ENCODE results near the gene SFMBT2. TPM values are rescaled to one million over a fixed set of nuclear protein-coding genes. Genes with fewer than 3 reads are reported as not detected.

Gene SFMBT2
- total and polyA plus RNA-seq, 4 donors: 15.3 to 23.8 (median 17.1) TPM

DNA sequence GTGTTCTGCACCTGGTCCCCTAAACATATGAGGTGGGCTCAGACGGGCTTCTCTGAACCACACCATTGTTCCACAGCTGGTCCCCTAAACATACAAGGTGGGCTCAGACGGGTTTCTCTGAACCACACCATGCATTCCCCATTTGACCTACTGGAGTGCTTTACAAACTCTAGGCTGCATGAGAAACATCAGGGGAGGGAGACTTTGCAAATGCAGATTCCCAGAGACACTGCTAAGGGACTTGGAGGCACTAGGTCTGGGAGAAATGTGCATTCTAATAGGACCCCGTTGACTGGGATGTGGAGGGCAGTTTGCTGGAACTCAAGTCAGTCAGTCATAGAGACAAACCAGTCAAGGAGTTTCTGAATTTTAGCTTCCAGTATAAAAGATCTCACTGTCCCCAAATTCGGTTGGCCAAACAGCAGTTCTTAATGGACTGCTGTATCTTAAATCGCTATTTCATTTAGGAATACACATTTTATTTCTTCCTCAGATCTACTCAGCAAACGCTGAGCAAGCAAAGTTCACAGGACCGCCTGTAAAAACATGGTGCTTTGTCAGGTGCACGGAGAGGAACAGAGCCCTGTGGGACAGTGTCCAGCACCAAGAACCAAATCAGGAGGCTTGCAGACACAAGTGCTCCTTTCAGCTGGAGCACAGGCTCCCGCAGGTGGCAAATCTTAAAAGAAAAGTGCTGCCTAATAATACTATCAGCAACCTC, 198.8 kb downstream of the SFMBT2 start:
- no peaks in the 10 kb centered on the region for H3K27me3 ChIP-seq (ENCODE audit: control insufficient read depth, insufficient read depth, low read length)

DNA sequence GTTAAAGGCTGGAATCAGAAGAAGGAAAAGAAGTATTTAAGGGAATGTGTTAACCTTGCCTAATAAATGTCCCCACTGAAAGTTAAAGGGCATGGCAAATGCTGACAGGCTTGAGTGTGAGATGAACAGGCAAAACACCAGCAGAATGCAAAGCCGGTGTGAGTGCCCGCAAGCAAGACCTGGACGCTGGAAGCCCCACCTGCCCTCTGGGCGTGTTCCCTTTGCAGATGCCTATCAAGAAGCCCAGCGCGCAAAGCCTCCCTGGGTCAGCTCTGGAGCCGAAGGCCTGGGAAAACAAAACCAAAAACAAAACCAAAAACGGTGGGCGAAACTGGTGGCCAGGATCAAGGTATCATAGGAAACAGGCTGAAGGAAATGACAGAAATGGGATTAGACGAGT, 200.3 kb downstream of the SFMBT2 start:
- 100% methylated on average over 6 of the region's 10 CpGs for WGBS (ENCODE audit: insufficient coverage)

More for the DNA sequence above, 198.8 kb downstream of the SFMBT2 start:
- H3K36me3 ChIP-seq (ENCODE audit: control insufficient read depth, insufficient read depth, low read length): peaks cover 26% of the 10 kb centered on the region
- 58% methylated on average over 7 of the region's 9 CpGs for WGBS (ENCODE audit: insufficient coverage)
- DNase-seq (ENCODE audit: low read depth in 4 of 6, low spot score in 6 of 6): no peak
- H3K4me1 ChIP-seq (ENCODE audit: control insufficient read depth, insufficient read depth, low read length): no peaks in the 10 kb centered on the region
- H3K9me3 ChIP-seq (ENCODE audit: control insufficient read depth, insufficient read depth, low read length): no peaks in the 10 kb centered on the region
- H3K4me3 ChIP-seq (ENCODE audit: low read depth, low read length): no peak overlapping the region
- H3K27ac ChIP-seq (ENCODE audit: low read depth, low read length): no peak overlapping the region

DNA sequence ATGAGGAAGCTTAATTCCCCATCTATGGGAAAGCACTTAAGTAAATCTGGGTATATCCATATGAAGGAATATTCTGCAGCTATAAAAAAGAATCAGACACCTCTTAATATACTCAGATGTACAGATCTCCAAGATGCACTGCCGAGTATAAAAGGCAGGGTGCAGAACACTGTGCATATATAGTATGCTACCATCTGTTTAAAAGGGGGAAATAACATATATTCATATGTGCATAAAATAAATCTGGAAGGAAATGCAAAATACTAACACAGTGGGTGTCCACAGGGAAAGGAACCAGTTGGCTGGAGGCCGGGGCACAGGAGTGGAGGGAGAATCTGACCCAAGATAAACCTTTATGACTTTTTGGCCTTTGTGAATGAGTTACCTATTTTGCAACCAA, 201.4 kb downstream of the SFMBT2 start:
- Histone ChIP-seq H3K27me3 (ENCODE audit: control insufficient read depth, insufficient read depth, low read length) (no peaks in the 10 kb centered on the region), H3K27ac (ENCODE audit: low read depth, low read length) (no peak overlapping the region), H3K36me3 (ENCODE audit: control insufficient read depth, insufficient read depth, low read length) (peaks cover 20% of the 10 kb centered on the region), H3K9me3 (ENCODE audit: control insufficient read depth, insufficient read depth, low read length) (no peaks in the 10 kb centered on the region), H3K4me1 (ENCODE audit: control insufficient read depth, insufficient read depth, low read length) (no peaks in the 10 kb centered on the region), H3K4me3 (ENCODE audit: low read depth, low read length) (no peak overlapping the region)
- no peak for DNase-seq (ENCODE audit: low read depth in 4 of 6, low spot score in 6 of 6)
- no CpG with 5 or more reads among the region's 2 CpGs for WGBS (ENCODE audit: insufficient coverage)

More for the DNA sequence above, 200.3 kb downstream of the SFMBT2 start:
- H3K27me3 ChIP-seq (ENCODE audit: control insufficient read depth, insufficient read depth, low read length): no peaks in the 10 kb centered on the region
- no peak overlapping the region for H3K27ac ChIP-seq (ENCODE audit: low read depth, low read length)
- no peak overlapping the region for H3K4me3 ChIP-seq (ENCODE audit: low read depth, low read length)
- no peaks in the 10 kb centered on the region for H3K4me1 ChIP-seq (ENCODE audit: control insufficient read depth, insufficient read depth, low read length)
- peaks cover 21% of the 10 kb centered on the region for H3K36me3 ChIP-seq (ENCODE audit: control insufficient read depth, insufficient read depth, low read length)
- H3K9me3 ChIP-seq (ENCODE audit: control insufficient read depth, insufficient read depth, low read length): no peaks in the 10 kb centered on the region
- no peak for DNase-seq (ENCODE audit: low read depth in 4 of 6, low spot score in 6 of 6)

DNA sequence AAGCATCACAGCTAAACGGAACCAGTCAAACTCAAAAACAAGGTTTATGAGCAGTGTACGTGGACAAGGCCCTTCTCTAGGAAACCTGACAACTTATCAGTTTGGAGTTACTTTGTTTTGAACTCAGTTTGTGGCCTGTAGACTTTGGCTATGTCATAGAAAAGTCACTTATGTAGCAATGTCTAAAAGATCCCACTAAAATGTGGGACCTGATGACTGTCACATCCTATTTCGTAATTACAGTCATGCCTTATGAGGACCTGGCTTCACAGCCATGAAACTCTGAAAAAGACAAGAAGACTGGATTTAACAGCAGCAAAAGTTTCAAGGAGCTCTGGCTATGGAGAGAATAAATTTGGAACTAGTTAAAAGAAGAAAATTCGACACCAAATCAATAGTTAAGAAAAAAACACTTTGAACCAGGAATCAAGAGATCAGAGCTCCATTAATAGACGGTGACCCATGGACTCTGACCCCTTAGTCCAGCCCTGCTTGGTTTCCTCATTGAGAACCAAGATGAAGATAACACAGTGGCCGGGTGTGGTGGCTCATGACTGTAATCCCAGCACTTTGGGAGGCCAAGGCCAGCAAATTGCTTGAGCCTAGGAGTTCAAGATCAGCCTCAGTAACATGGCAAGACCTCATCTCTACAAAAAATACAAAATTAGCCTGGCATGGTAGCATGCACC, 204.3 kb downstream of the SFMBT2 start:
- Histone ChIP-seq H3K4me3 (ENCODE audit: low read depth, low read length) (no peak overlapping the region), H3K9me3 (ENCODE audit: control insufficient read depth, insufficient read depth, low read length) (no peaks in the 10 kb centered on the region), H3K4me1 (ENCODE audit: control insufficient read depth, insufficient read depth, low read length) (no peaks in the 10 kb centered on the region), H3K27ac (ENCODE audit: low read depth, low read length) (no peak overlapping the region), H3K36me3 (ENCODE audit: control insufficient read depth, insufficient read depth, low read length) (peaks cover 16% of the 10 kb centered on the region), H3K27me3 (ENCODE audit: control insufficient read depth, insufficient read depth, low read length) (no peaks in the 10 kb centered on the region)
- WGBS (ENCODE audit: insufficient coverage): 95% methylated on average over 3 of the region's 6 CpGs
- no peak for DNase-seq (ENCODE audit: low read depth in 4 of 6, low spot score in 6 of 6)

DNA sequence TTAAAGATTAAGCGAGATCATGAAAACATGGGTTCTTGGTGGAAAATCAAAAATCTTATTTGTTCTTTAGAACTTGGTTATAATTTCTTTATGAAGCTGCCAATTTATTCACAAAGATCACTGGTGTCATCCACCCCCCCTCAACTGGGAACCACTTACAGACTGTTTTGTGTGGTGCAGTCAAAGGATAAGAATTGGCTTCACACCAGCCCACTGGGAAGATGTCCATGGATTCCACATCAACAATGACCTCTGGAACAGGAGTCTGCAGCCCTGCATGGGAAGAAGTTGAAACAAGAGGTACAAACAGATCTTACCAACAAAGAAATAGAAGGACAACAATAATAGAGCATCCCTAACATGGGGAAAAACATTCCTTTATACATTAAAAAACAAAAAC, 205.2 kb downstream of the SFMBT2 start:
- DNase-seq (ENCODE audit: low read depth in 4 of 6, low spot score in 6 of 6): peak in 2 of 6 donors; percentile 20 to 58
- Histone ChIP-seq H3K9me3 (ENCODE audit: control insufficient read depth, insufficient read depth, low read length) (no peaks in the 10 kb centered on the region), H3K36me3 (ENCODE audit: control insufficient read depth, insufficient read depth, low read length) (peaks cover 15% of the 10 kb centered on the region), H3K27me3 (ENCODE audit: control insufficient read depth, insufficient read depth, low read length) (no peaks in the 10 kb centered on the region), H3K4me3 (ENCODE audit: low read depth, low read length) (no peak overlapping the region), H3K4me1 (ENCODE audit: control insufficient read depth, insufficient read depth, low read length) (no peaks in the 10 kb centered on the region), H3K27ac (ENCODE audit: low read depth, low read length) (no peak overlapping the region)
- no CpG with 5 or more reads among the region's 1 CpG for WGBS (ENCODE audit: insufficient coverage)

DNA sequence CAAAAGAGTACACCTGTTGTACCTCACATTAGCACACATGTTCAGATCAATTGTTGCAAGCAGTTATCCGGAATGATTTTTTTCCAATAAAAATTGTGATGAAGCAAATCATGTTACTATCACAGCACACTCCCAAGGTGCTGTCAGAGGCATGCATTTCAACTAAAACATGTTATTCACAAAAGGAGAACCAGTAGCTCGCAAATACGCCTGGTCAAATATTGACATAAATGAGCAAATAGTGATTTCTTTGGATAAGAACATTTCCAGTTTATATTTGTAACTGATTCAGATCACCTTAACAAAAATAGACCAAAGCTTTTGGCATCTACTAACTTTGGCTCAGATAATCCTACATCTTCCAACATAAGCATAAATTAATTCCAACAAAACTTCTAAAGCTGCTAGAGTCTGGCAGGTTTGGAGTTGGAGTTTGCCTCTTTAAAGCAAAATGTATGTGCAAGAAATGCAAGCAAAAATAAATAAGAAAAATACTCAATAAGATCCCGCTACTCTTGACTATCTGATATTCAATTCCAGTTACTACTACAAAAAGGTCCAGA, 208.0 kb downstream of the SFMBT2 start:
- Histone ChIP-seq H3K4me1 (ENCODE audit: control insufficient read depth, insufficient read depth, low read length) (no peaks in the 10 kb centered on the region), H3K36me3 (ENCODE audit: control insufficient read depth, insufficient read depth, low read length) (peaks cover 13% of the 10 kb centered on the region), H3K9me3 (ENCODE audit: control insufficient read depth, insufficient read depth, low read length) (no peaks in the 10 kb centered on the region), H3K4me3 (ENCODE audit: low read depth, low read length) (no peak overlapping the region), H3K27ac (ENCODE audit: low read depth, low read length) (no peak overlapping the region), H3K27me3 (ENCODE audit: control insufficient read depth, insufficient read depth, low read length) (no peaks in the 10 kb centered on the region)
- DNase-seq (ENCODE audit: low read depth in 4 of 6, low spot score in 6 of 6): peak in 1 of 6 donors; percentile 65
- no CpG with 5 or more reads among the region's 4 CpGs for WGBS (ENCODE audit: insufficient coverage)

DNA sequence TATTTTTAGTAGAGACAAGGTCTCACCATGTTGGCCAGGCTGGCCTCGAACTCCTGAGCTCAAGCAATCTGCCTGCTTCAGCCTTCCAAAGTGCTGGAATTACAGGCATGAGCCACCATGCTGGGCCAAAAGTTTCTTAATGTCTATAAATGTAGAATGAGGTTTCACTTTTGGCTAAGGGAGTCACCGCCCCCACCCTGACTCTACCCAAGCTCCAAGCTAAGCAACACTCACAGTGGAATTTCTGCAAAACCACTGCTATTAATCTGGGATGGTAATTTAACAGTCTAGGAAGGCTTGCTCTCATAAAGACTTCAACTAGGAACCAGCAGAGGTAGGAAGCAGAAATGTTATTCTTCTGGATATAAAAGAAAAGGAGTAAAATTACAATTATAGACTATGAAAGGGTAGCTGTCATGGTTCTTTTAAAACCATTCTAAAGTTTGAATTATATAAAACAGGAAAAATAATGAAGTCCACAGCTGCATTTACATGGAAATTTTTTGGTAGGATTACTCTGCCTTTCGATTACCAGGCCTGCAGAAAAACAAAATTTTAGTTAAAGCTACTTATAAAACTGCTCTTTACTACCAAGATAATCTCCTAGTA, 211.6 kb downstream of the SFMBT2 start:
- peaks cover 33% of the 10 kb centered on the region for H3K36me3 ChIP-seq (ENCODE audit: control insufficient read depth, insufficient read depth, low read length)
- no peaks in the 10 kb centered on the region for H3K4me1 ChIP-seq (ENCODE audit: control insufficient read depth, insufficient read depth, low read length)
- DNase-seq (ENCODE audit: low read depth in 4 of 6, low spot score in 6 of 6): no peak
- no peaks in the 10 kb centered on the region for H3K27me3 ChIP-seq (ENCODE audit: control insufficient read depth, insufficient read depth, low read length)
- 89% methylated on average over 1 of the region's 3 CpGs for WGBS (ENCODE audit: insufficient coverage)
- no peak overlapping the region for H3K4me3 ChIP-seq (ENCODE audit: low read depth, low read length)
- no peak overlapping the region for H3K27ac ChIP-seq (ENCODE audit: low read depth, low read length)
- H3K9me3 ChIP-seq (ENCODE audit: control insufficient read depth, insufficient read depth, low read length): peaks cover 1% of the 10 kb centered on the region

DNA sequence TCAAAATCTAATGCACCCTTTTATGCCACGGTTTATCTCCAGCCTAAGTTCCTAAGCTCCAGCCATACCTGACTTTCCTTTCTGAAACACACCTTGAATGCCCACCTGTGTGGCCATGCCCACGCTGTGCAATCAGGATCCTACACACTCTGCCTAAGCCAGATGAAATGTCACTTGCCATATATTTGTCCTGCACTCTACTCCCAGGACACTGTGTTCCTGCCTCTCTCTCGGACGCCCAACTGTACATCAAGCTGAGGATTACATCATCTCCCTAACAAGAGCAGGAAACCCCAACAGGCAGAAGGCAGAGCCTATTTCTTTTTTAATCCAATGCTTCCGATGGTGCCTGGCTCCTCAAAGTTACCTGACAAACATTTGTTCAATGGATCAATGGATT, 214.6 kb downstream of the SFMBT2 start:
- Histone ChIP-seq H3K9me3 (ENCODE audit: control insufficient read depth, insufficient read depth, low read length) (peaks cover 1% of the 10 kb centered on the region), H3K27ac (ENCODE audit: low read depth, low read length) (no peak overlapping the region), H3K36me3 (ENCODE audit: control insufficient read depth, insufficient read depth, low read length) (peaks cover 39% of the 10 kb centered on the region), H3K4me1 (ENCODE audit: control insufficient read depth, insufficient read depth, low read length) (no peaks in the 10 kb centered on the region), H3K4me3 (ENCODE audit: low read depth, low read length) (no peak overlapping the region), H3K27me3 (ENCODE audit: control insufficient read depth, insufficient read depth, low read length) (no peaks in the 10 kb centered on the region)
- WGBS (ENCODE audit: insufficient coverage): 100% methylated on average over 5 of the region's 5 CpGs
- DNase-seq (ENCODE audit: low read depth in 4 of 6, low spot score in 6 of 6): no peak

DNA sequence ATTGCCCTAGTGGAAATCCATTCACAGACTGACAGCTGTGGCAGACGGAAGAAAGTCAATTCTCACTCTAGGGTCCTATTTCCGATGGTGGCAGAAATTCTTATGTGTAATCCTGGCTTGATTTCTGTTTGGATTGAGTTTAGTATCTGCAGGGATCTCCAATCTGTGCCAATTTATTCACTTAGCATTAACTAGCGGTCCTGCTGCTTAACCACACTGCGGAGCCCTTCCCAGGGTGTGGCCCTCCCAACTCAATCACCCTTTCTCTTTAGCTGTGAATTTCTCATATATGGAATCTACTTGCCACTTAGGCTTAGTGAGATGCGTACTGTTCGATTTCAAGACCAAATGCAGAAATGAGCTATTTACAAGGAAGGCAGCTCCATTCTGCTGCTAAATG, 215.7 kb downstream of the SFMBT2 start:
- Histone ChIP-seq H3K9me3 (ENCODE audit: control insufficient read depth, insufficient read depth, low read length) (peaks cover 1% of the 10 kb centered on the region), H3K4me3 (ENCODE audit: low read depth, low read length) (no peak overlapping the region), H3K4me1 (ENCODE audit: control insufficient read depth, insufficient read depth, low read length) (no peaks in the 10 kb centered on the region), H3K36me3 (ENCODE audit: control insufficient read depth, insufficient read depth, low read length) (peaks cover 39% of the 10 kb centered on the region), H3K27ac (ENCODE audit: low read depth, low read length) (no peak overlapping the region), H3K27me3 (ENCODE audit: control insufficient read depth, insufficient read depth, low read length) (no peaks in the 10 kb centered on the region)
- no peak for DNase-seq (ENCODE audit: low read depth in 4 of 6, low spot score in 6 of 6)
- WGBS (ENCODE audit: insufficient coverage): 100% methylated on average over 3 of the region's 6 CpGs
